HEK293 (cell line): ENCODE results near the gene TRABD.

Experiments used
- SETDB1 ChIP-seq: IDR thresholded peaks from one replicate; pipeline ENCODE4 v1.6.1; 2017; ENCODE audit warnings: mild to moderate bottlenecking, low read length, moderate library complexity, mixed read lengths; ENCODE audit not compliant: insufficient read length
- ZBTB7A ChIP-seq: fragments of 450-650 bp; formaldehyde crosslinking; IDR thresholded peaks from 2 replicates; pipeline ENCODE4 v1.5.1; 2016; ENCODE audit warnings: low read depth, missing biosample characterization, missing genetic modification characterization
- ZFP37 ChIP-seq: fragments of 450-650 bp; formaldehyde crosslinking; IDR thresholded peaks from 2 replicates; pipeline ENCODE4 v1.5.1; 2016; ENCODE audit warnings: missing biosample characterization, missing genetic modification characterization
- ZNF138 ChIP-seq: fragments of 450-650 bp; formaldehyde crosslinking; IDR thresholded peaks from 2 replicates; pipeline ENCODE4 v1.5.1; 2016; ENCODE audit warnings: missing biosample characterization, missing genetic modification characterization, borderline replicate concordance
- ZNF274 ChIP-seq, 2 experiments: fragments of 200-500 bp in 1 of 2; fragments of 450-650 bp in 1 of 2; sonication (Bioruptor generic) in 1 of 2; formaldehyde crosslinking in 1 of 2; IDR thresholded peaks; 2 replicates each; pipeline versions ENCODE4 v1.5.1 to v1.6.1; 2014 to 2016; ENCODE audit warnings: borderline replicate concordance in 1 of 2, inconsistent platforms in 1 of 2, low read length in 1 of 2, missing biosample characterization in 1 of 2, missing genetic modification characterization in 1 of 2
- ZNF600 ChIP-seq: fragments of 450-650 bp; formaldehyde crosslinking; IDR thresholded peaks from 2 replicates; pipeline ENCODE4 v1.5.1; 2016; ENCODE audit warnings: missing biosample characterization, missing genetic modification characterization
- ZNF629 ChIP-seq: fragments of 450-650 bp; formaldehyde crosslinking; IDR thresholded peaks from 2 replicates; pipeline ENCODE4 v1.5.1; 2017; ENCODE audit warnings: missing biosample characterization, missing genetic modification characterization
- ZNF76 ChIP-seq: fragments of 450-650 bp; formaldehyde crosslinking; IDR thresholded peaks from 2 replicates; pipeline ENCODE4; 2016; ENCODE audit warnings: low read depth, missing biosample characterization, missing genetic modification characterization, borderline replicate concordance
- TF ChIP-seq, protein P1 (sequence below): fragments of 450-650 bp; formaldehyde crosslinking; IDR thresholded peaks from 2 replicates; pipeline ENCODE4 v1.5.1; 2016; ENCODE audit warnings: missing biosample characterization, missing genetic modification characterization
- TF ChIP-seq, protein P2 (sequence below): sonication (generic); formaldehyde crosslinking; IDR thresholded peaks from 2 replicates; pipeline ENCODE4 v1.8.1; 2022; ENCODE audit warnings: mild to moderate bottlenecking, moderate library complexity, missing genetic modification reagents
- TF ChIP-seq, protein P3 (sequence below): fragments of 450-650 bp; formaldehyde crosslinking; IDR thresholded peaks from 2 replicates; pipeline ENCODE4 v1.5.1; 2016; ENCODE audit warnings: missing biosample characterization, missing genetic modification characterization
- TF ChIP-seq, protein P4 (sequence below): fragments of 450-650 bp; formaldehyde crosslinking; IDR thresholded peaks from 2 replicates; pipeline ENCODE4 v1.5.1; 2016; ENCODE audit warnings: missing biosample characterization, missing genetic modification characterization, low read depth

DNA sequence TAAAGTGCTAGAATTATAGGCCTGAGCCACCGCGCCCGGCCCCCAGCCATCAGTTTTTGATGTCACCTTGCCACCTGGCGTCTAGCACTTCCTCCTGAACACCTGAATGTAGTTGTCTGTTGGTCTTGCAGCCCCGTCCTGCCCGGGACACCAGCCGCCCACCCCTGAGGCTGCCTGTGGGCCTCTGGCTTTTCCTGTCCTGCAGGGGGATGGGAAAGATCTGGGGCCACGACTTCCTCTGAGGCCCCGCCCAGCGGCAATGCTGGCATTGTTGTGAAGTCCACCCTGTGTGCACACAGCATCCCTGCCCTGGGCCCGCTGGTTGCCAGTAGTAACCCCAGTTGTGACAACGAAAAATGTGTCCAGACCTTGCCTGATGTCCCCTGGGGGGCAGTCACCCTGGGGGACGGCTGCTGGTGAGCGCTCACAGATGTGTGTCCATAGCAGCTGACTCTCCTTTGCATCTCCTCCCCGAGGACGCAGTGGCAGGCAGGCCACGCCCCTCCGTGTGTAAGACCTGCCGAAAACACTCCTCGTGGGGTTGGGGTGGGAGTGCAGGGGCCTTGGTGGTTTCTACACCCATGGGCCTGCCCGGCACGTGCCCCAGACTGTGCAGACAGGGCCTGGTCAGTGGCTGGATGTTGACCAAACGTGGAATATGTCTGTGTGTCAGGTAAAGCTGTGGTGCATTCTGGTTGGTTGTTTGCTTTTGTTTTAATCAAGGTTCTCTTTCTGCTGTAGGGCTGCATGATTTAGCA, 21.8 kb downstream of the TRABD start:
- TF ChIP-seq ZFP37 (no peak), ZNF600 (tag by site-specific recombination) (no peak), ZNF274 (IDR thresholded peaks at IDR 0.05; ENCODE audit: low read length) (no peak), ZNF274 (tag by site-specific recombination; IDR thresholded peaks at IDR 0.05; ENCODE audit: borderline replicate concordance) (no peak), ZNF76 (no peak), ZNF629 (tag by site-specific recombination) (no peak), SETDB1 (no peak), ZNF138 (tag by site-specific recombination) (no peak), ZBTB7A (tag by site-specific recombination) (no peak)
- TF ChIP-seq, protein P1, sequence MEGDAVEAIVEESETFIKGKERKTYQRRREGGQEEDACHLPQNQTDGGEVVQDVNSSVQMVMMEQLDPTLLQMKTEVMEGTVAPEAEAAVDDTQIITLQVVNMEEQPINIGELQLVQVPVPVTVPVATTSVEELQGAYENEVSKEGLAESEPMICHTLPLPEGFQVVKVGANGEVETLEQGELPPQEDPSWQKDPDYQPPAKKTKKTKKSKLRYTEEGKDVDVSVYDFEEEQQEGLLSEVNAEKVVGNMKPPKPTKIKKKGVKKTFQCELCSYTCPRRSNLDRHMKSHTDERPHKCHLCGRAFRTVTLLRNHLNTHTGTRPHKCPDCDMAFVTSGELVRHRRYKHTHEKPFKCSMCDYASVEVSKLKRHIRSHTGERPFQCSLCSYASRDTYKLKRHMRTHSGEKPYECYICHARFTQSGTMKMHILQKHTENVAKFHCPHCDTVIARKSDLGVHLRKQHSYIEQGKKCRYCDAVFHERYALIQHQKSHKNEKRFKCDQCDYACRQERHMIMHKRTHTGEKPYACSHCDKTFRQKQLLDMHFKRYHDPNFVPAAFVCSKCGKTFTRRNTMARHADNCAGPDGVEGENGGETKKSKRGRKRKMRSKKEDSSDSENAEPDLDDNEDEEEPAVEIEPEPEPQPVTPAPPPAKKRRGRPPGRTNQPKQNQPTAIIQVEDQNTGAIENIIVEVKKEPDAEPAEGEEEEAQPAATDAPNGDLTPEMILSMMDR (tag by site-specific recombination), result no peak
- TF ChIP-seq, protein P2, sequence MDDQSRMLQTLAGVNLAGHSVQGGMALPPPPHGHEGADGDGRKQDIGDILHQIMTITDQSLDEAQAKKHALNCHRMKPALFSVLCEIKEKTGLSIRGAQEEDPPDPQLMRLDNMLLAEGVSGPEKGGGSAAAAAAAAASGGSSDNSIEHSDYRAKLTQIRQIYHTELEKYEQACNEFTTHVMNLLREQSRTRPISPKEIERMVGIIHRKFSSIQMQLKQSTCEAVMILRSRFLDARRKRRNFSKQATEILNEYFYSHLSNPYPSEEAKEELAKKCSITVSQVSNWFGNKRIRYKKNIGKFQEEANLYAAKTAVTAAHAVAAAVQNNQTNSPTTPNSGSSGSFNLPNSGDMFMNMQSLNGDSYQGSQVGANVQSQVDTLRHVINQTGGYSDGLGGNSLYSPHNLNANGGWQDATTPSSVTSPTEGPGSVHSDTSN, result no peak
- TF ChIP-seq, protein P3, sequence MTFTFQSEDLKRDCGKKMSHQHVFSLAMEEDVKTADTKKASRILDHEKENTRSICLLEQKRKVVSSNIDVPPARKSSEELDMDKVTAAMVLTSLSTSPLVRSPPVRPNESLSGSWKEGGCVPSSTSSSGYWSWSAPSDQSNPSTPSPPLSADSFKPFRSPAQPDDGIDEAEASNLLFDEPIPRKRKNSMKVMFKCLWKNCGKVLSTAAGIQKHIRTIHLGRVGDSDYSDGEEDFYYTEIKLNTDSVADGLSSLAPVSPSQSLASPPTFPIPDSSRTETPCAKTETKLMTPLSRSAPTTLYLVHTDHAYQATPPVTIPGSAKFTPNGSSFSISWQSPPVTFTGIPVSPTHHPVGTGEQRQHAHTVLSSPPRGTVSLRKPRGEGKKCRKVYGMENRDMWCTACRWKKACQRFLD (tag by site-specific recombination), result no peak
- TF ChIP-seq, protein P4, sequence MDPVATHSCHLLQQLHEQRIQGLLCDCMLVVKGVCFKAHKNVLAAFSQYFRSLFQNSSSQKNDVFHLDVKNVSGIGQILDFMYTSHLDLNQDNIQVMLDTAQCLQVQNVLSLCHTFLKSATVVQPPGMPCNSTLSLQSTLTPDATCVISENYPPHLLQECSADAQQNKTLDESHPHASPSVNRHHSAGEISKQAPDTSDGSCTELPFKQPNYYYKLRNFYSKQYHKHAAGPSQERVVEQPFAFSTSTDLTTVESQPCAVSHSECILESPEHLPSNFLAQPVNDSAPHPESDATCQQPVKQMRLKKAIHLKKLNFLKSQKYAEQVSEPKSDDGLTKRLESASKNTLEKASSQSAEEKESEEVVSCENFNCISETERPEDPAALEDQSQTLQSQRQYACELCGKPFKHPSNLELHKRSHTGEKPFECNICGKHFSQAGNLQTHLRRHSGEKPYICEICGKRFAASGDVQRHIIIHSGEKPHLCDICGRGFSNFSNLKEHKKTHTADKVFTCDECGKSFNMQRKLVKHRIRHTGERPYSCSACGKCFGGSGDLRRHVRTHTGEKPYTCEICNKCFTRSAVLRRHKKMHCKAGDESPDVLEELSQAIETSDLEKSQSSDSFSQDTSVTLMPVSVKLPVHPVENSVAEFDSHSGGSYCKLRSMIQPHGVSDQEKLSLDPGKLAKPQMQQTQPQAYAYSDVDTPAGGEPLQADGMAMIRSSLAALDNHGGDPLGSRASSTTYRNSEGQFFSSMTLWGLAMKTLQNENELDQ (tag by site-specific recombination), result no peak
